GM18526 (cell line): ENCODE data around the gene DUSP22.

Source experiments
- POLR2A ChIP-seq: IDR thresholded peaks from 3 replicates; pipeline ENCODE4 v1.6.1; 2011; ENCODE audit not compliant: insufficient read length; ENCODE audit errors: extremely low read depth

Gene DUSP22

DNA sequence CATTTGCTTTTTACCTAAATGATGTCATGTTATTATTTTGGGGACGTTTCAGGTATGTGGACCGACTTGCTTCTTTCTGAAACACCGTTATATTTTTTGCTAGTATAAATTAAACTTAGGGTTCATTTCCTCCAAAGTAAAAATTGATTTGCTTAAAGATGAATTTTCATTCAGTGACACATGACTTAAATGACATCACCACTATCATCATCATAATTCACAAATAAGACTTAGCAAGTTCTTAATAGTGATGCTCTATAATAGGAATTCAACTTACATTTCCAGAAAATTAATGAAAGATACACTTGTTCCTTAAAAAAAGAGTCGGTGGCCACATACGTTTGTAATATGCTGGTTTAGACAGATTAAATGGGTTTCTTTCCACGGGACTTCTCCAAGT, 108.5 kb downstream of the DUSP22 start:
- TF ChIP-seq POLR2A = no peak
